HG02981 (cell line): ENCODE results near the gene GAK.
"Not testable (repeated sequence)": the region's sequence is repeated elsewhere in the genome, so short reads cannot be mapped to it uniquely, and the experiment has no call there.

Experiments
- ATAC-seq: cut with Tn5 transposase; IDR thresholded peaks from one replicate; pipeline ENCODE4 v1.9.1; 2021; ENCODE audit warnings: mild to moderate bottlenecking, moderate library complexity; ENCODE audit not compliant: unreplicated experiment

GAK gene

GRCh38 chr4:821181-821591, 110.9 kb downstream of the GAK start:
- ATAC-seq = no peak

GRCh38 chr4:820230-821172, 111.6 kb downstream of the GAK start:
- no peak for ATAC-seq

- ATAC-seq = no peak
Observed at GRCh38 chr4:819401-820229, 112.5 kb downstream of the GAK start.

- ATAC-seq = no peak
Observed at GRCh38 chr4:818106-818921, 113.8 kb downstream of the GAK start.

- no peak for ATAC-seq
Observed at GRCh38 chr4:815464-816146, 116.5 kb downstream of the GAK start.

GRCh38 chr4:814312-814850, 117.7 kb downstream of the GAK start:
- no peak for ATAC-seq

- ATAC-seq = no peak
Observed at GRCh38 chr4:813900-814299, 118.2 kb downstream of the GAK start.

- no peak for ATAC-seq
Observed at GRCh38 chr4:808860-809570, 123.1 kb downstream of the GAK start.

- ATAC-seq = no peak
Observed at GRCh38 chr4:807792-808191, 124.3 kb downstream of the GAK start.

GRCh38 chr4:806979-807378, 125.1 kb downstream of the GAK start:
- ATAC-seq = not testable (repeated sequence)

GRCh38 chr4:804804-805203, 127.3 kb downstream of the GAK start:
- ATAC-seq = no peak

GRCh38 chr4:803884-804283, 128.2 kb downstream of the GAK start:
- ATAC-seq = no peak

- ATAC-seq = no peak
Observed at GRCh38 chr4:801436-802124, 130.5 kb downstream of the GAK start.
